Mesothelial cell of epicardium (in vitro differentiated cells): ENCODE measurements around the gene TNFRSF14. TPM values are rescaled to one million over a fixed set of nuclear protein-coding genes. Genes with fewer than 3 reads are reported as not detected.

Experiments
- DNase-seq, 2 experiments: peaks; one replicate each; pipeline ENCODE4 v3.0.0; 2021; ENCODE audit warnings: low spot score in 2 of 2; ENCODE audit not compliant: unreplicated experiment in 2 of 2
- H3K27ac Mint-ChIP-seq: 2 replicates; pipeline ENCODE4 v1.8.0; 2021; ENCODE audit warnings: mixed read lengths
- H3K27me3 Mint-ChIP-seq: 2 replicates; pipeline ENCODE4 v1.8.0; 2021; ENCODE audit warnings: low read depth, mixed read lengths
- H3K36me3 Mint-ChIP-seq: 2 replicates; pipeline ENCODE4 v1.8.0; 2021; ENCODE audit warnings: mixed read lengths
- H3K4me1 Mint-ChIP-seq: 2 replicates; pipeline ENCODE4 v1.8.0; 2021; ENCODE audit warnings: mixed read lengths
- H3K4me3 Mint-ChIP-seq: 2 replicates; pipeline ENCODE4 v1.8.0; 2021; ENCODE audit warnings: mild to moderate bottlenecking, moderate library complexity, mixed read lengths
- H3K9me3 Mint-ChIP-seq: 2 replicates; pipeline ENCODE4 v1.8.0; 2021; ENCODE audit warnings: mixed read lengths
- total RNA-seq: library from RNA; stranded (reverse); gene quantifications from 3 replicates; pipeline ENCODE4 v1.2.1, GENCODE V29; 2021
- TF ChIP-seq, protein P1 (sequence below): fragments of 200-600 bp; sonication (generic); IDR thresholded peaks from one replicate; pipeline ENCODE4 v1.5.0; 2021; ENCODE audit warnings: antibody characterized with exemption; ENCODE audit not compliant: unreplicated experiment

TNFRSF14 gene
- total RNA-seq, 1 donor from 2014 or later = 1.1 TPM

DNA sequence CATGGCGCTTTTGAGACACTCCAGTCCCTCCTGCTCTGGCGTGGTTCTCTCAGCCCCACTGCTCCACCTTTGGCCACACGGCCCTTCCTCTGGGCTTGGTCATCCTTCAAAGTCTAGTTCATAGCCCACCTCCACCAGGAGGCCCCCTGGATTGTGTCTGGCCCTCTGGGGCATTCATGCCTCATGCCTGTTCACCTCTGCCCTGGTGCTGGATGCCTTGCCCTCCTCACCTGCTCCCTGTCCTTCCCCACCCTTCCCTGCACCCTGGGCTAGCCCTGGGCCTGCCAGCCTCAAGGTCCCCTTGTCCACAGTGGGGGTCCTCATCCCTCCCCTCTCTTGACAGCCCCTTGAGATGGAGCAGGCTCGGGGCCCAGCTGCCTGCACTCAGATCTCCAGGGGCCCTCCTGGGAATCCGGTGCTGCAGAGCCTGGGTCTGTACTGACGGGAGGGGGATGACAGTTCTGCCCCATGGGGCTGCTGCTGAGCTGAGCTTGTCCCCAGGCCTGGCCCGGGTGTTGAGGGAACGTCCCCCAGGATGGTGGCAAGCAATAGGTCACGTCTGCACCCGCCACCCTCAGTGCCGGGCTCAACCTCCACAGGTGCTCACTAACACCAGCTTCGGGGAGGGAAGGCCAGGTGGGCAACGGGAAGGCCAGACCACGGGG is 48.8 kb downstream of the TNFRSF14 start:
- Mint-ChIP-seq H3K4me1 (no peaks in the 10 kb centered on the region), H3K4me3 (no peak overlapping the region), H3K36me3 (no peaks in the 10 kb centered on the region), H3K9me3 (no peaks in the 10 kb centered on the region), H3K27ac (no peak overlapping the region), H3K27me3 (peaks cover 26% of the 10 kb centered on the region)
- peak in 1 of 2 experiments; percentile 36 for DNase-seq
- TF ChIP-seq, protein P1, sequence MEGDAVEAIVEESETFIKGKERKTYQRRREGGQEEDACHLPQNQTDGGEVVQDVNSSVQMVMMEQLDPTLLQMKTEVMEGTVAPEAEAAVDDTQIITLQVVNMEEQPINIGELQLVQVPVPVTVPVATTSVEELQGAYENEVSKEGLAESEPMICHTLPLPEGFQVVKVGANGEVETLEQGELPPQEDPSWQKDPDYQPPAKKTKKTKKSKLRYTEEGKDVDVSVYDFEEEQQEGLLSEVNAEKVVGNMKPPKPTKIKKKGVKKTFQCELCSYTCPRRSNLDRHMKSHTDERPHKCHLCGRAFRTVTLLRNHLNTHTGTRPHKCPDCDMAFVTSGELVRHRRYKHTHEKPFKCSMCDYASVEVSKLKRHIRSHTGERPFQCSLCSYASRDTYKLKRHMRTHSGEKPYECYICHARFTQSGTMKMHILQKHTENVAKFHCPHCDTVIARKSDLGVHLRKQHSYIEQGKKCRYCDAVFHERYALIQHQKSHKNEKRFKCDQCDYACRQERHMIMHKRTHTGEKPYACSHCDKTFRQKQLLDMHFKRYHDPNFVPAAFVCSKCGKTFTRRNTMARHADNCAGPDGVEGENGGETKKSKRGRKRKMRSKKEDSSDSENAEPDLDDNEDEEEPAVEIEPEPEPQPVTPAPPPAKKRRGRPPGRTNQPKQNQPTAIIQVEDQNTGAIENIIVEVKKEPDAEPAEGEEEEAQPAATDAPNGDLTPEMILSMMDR = no peak

DNA sequence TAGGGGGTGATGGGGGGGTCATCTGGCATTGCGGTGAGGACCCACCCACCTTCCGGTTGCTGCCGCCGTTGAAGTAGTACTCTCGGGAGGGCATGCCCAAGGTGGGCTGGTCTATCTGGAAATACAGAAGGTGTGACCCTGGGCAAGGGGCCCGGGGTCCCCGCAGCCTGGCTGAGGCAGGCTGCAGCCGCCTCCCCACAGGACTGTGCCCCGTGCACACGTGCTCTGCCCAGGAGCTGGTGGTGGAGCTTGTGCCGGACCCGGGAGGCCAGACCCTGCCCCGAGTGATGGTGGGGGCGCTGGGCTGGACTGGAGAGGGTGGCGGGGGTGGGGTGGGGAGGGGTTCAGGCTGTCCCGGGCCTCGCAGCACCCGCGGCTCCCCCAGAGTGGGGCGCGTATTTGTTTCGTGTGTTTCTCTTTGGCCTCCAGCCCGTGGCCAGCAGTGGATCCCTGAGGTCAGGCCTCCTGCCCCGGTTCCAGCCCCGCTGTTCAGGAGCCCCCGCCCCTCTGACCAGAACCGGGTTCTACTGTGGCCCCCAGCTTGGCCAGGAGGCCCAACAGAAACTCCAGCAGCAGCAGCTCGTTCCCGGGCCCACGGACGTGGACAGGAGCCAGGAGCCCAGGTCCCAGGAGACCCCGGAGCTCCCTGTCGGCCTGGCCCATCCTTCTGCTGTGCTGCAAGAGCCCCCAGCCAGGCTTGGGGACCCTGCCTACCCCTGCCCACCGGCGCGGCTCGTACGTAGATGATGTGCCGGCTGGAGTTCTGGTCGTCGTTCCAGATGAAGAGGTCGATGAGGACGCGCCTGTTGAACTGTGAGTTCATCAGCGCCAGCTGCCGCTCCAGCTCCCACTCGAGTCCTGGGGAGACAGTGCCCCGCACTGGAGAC is 49.6 kb downstream of the TNFRSF14 start:
- TF ChIP-seq, protein P1 = no peak
- Mint-ChIP-seq H3K4me1 (no peaks in the 10 kb centered on the region), H3K9me3 (no peaks in the 10 kb centered on the region), H3K27ac (no peak overlapping the region), H3K4me3 (no peak overlapping the region), H3K27me3 (peaks cover 28% of the 10 kb centered on the region), H3K36me3 (no peaks in the 10 kb centered on the region)
- no peak for DNase-seq

DNA sequence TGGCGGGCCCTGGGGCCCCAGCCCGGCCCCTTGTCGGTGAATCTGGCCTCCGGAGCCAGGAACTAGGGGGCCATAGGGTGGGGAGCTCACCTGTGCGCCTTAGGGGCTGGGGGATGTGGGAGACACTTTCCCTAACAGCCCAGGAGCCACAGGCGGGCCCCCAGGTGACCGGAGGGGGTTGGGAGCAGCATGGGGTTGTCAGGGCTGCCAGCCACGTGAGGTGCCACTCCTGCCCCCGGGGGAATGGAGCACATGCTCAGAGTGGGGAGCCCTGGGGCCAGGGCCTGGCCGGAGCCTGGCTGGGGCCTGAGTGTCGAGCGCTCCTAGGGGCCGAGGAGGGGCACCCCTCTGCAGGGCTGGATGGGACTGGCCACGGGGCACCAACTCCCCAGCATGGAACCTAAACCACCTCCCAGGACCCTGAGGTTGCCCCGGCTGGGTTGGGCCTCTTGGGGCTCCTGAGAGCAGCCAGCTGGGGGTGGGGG is 50.3 kb downstream of the TNFRSF14 start:
- Mint-ChIP-seq H3K27ac (no peak overlapping the region), H3K4me1 (no peaks in the 10 kb centered on the region), H3K4me3 (no peak overlapping the region), H3K36me3 (no peaks in the 10 kb centered on the region), H3K9me3 (no peaks in the 10 kb centered on the region), H3K27me3 (peaks cover 22% of the 10 kb centered on the region)
- TF ChIP-seq, protein P1 = no peak
- DNase-seq = peak in 1 of 2 experiments; percentile 36

DNA sequence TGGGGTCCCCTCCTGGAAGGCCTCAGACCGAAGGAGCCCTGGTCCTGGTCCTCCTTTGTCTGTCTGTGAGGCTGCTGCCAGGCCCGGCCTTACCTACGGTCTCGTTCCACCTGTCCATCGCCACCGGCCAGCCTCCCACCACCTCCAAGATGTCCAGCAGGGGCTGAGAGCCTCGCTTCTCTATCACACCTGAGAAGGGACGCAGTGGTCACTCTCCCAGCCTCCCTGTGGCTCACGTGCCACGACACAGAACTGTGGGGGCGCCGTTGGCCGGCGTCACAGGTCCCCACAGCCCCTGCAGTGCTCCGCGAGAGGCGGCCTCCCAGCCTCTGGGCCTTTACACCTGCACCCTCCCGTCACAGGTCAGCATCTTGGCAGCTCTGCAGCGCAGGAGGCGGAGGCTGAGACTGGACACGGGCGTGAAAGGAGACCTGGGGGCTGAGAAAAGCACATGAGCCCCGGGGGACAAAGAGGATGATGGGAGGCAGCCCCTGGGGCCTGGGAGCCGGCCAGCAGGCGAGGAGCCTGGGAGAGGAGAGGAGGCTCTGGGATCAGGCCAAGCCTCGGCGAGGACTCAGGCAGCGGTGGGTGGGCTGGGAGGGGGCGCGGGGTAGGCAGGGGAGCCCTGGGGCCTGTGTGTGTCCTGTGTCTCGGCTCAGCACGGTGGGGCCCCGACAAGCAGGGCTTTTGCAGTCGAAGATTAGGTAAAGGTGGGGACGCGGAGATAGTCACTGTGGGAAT is 50.9 kb downstream of the TNFRSF14 start:
- no peaks in the 10 kb centered on the region for H3K9me3 Mint-ChIP-seq
- H3K4me3 Mint-ChIP-seq = no peak overlapping the region
- TF ChIP-seq, protein P1 = no peak
- DNase-seq = no peak
- no peaks in the 10 kb centered on the region for H3K4me1 Mint-ChIP-seq
- peaks cover 15% of the 10 kb centered on the region for H3K27me3 Mint-ChIP-seq
- no peaks in the 10 kb centered on the region for H3K36me3 Mint-ChIP-seq
- H3K27ac Mint-ChIP-seq = no peak overlapping the region

DNA sequence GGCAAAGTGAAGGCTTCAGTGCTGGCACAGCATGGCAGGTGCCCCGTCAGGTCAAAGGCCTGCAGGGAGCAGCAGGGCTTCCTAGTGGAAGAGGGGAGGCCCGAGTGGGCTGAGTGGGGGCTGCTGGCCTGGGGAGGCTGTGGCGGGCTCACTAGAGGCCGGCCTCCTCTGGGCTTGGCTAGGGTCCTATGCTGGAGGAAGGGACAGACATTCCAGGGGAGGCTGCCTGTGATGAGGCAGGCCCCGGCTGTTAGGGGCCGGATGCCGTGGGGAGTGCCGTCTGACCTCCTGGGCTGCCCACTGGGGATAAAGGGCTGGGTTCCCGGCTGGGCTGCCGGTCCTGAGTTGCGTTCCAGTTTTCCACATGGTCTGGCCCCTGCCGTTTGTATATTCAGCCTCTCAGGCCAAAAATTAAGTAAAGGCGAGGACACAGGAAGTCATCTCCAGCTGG is 51.5 kb downstream of the TNFRSF14 start:
- Mint-ChIP-seq H3K27me3 (peaks cover 10% of the 10 kb centered on the region), H3K27ac (no peak overlapping the region), H3K36me3 (no peaks in the 10 kb centered on the region), H3K4me3 (no peak overlapping the region), H3K9me3 (no peaks in the 10 kb centered on the region), H3K4me1 (no peaks in the 10 kb centered on the region)
- TF ChIP-seq, protein P1 = no peak
- DNase-seq = no peak
